RWPE2 (cell line): ENCODE results near the gene MYO18A.

Source experiments
- ATAC-seq: fragments of 200-7000 bp; cut with Tn5 transposase; 3 replicates; pipeline ENCODE4 v1.9.1; 2021; ENCODE audit warnings: low read depth
- DNase-seq: peaks from one replicate; pipeline ENCODE4 v3.0.0-alpha.2; 2020; ENCODE audit warnings: low spot score
- H3K27ac ChIP-seq: fragments of 450-650 bp; 2 replicates; pipeline ENCODE4 v1.5.1; 2017; ENCODE audit warnings: mild to moderate bottlenecking; ENCODE audit not compliant: poor library complexity, severe bottlenecking
- H3K27me3 ChIP-seq: fragments of 250-450 bp; sonication (Bioruptor Pico); 2 replicates; pipeline ENCODE4 v1.5.1; 2021; ENCODE audit warnings: mild to moderate bottlenecking, moderate library complexity; ENCODE audit not compliant: insufficient read depth, poor library complexity, severe bottlenecking
- H3K36me3 ChIP-seq: fragments of 250-450 bp; sonication (Bioruptor Pico); 2 replicates; pipeline ENCODE4 v1.5.1; 2020; ENCODE audit warnings: low read depth, mild to moderate bottlenecking, moderate library complexity
- H3K4me1 ChIP-seq: fragments of 250-450 bp; sonication (Bioruptor Pico); 2 replicates; pipeline ENCODE4 v1.5.1; 2021; ENCODE audit warnings: mild to moderate bottlenecking, moderate library complexity; ENCODE audit not compliant: insufficient read depth, poor library complexity, severe bottlenecking
- H3K4me3 ChIP-seq: fragments of 250-450 bp; sonication (Bioruptor Pico); 2 replicates; pipeline ENCODE4 v1.5.1; 2021; ENCODE audit warnings: mild to moderate bottlenecking, moderate library complexity; ENCODE audit not compliant: severe bottlenecking
- H3K9me3 ChIP-seq: fragments of 250-450 bp; sonication (Bioruptor Pico); 2 replicates; pipeline ENCODE4 v1.5.1; 2021; ENCODE audit warnings: mild to moderate bottlenecking, moderate library complexity; ENCODE audit not compliant: severe bottlenecking
- CTCF ChIP-seq: fragments of 450-650 bp; IDR thresholded peaks from one replicate; pipeline ENCODE4 v1.5.1; 2017; ENCODE audit warnings: mild to moderate bottlenecking, moderate library complexity; ENCODE audit not compliant: poor library complexity, severe bottlenecking

MYO18A gene

GRCh38 chr17:29116804-29117753 lies 63.1 kb downstream of the MYO18A start:
- Histone ChIP-seq H3K4me1 (no peaks in the 10 kb centered on the region), H3K36me3 (peaks cover 35% of the 10 kb centered on the region), H3K27ac (no peak overlapping the region), H3K4me3 (no peak overlapping the region), H3K27me3 (no peaks in the 10 kb centered on the region), H3K9me3 (no peaks in the 10 kb centered on the region)
- TF ChIP-seq CTCF, result peak; percentile 84
- DNase-seq (no peak), ATAC-seq (peak; percentile 24; the same call in 1 of the 3 replicates)

GRCh38 chr17:29115961-29116803 lies 64.0 kb downstream of the MYO18A start:
- Histone ChIP-seq H3K4me1 (no peaks in the 10 kb centered on the region), H3K9me3 (no peaks in the 10 kb centered on the region), H3K27me3 (no peaks in the 10 kb centered on the region), H3K4me3 (no peak overlapping the region), H3K27ac (no peak overlapping the region), H3K36me3 (peaks cover 35% of the 10 kb centered on the region)
- DNase-seq (no peak), ATAC-seq (peak; percentile 64)
- TF ChIP-seq CTCF, result peak; percentile 63

GRCh38 chr17:29115435-29115834 lies 64.8 kb downstream of the MYO18A start:
- H3K9me3 ChIP-seq, result no peaks in the 10 kb centered on the region
- ATAC-seq (no peak), DNase-seq (no peak)
- no peak overlapping the region for H3K27ac ChIP-seq
- H3K36me3 ChIP-seq, result peaks cover 35% of the 10 kb centered on the region
- H3K4me3 ChIP-seq, result no peak overlapping the region
- no peak for TF ChIP-seq CTCF
- H3K27me3 ChIP-seq, result no peaks in the 10 kb centered on the region
- H3K4me1 ChIP-seq, result no peaks in the 10 kb centered on the region

- Histone ChIP-seq H3K27me3 (no peaks in the 10 kb centered on the region), H3K4me1 (no peaks in the 10 kb centered on the region), H3K4me3 (no peak overlapping the region), H3K36me3 (peaks cover 42% of the 10 kb centered on the region), H3K27ac (no peak overlapping the region), H3K9me3 (no peaks in the 10 kb centered on the region)
- no peak for TF ChIP-seq CTCF
- DNase-seq, result no peak
- no peak for ATAC-seq
Measured at GRCh38 chr17:29114141-29114540, 66.1 kb downstream of the MYO18A start.
